Esophagus (tissue), 2 donors: ENCODE measurements around the gene STXBP1. TPM values are rescaled to one million over a fixed set of nuclear protein-coding genes. Genes with fewer than 3 reads are reported as not detected.

Experiments used
- H3K27ac ChIP-seq, 2 donors: one replicate each; pipeline ENCODE4 v1.5.1; 2013; ENCODE audit warnings: low read depth in 2 of 2, mild to moderate bottlenecking in 2 of 2, inconsistent platforms in 1 of 2, low read length in 1 of 2, moderate library complexity in 1 of 2
- H3K27me3 ChIP-seq, 2 donors: one replicate each; pipeline ENCODE4 v1.6.1; 2013; ENCODE audit warnings: low read length in 2 of 2, control low read depth in 1 of 2, mild to moderate bottlenecking in 1 of 2; ENCODE audit not compliant: insufficient read depth in 2 of 2, control insufficient read depth in 1 of 2
- H3K36me3 ChIP-seq, 2 donors: one replicate each; pipeline ENCODE4 v1.6.1; 2013; ENCODE audit warnings: low read length in 1 of 2; ENCODE audit not compliant: control insufficient read depth in 2 of 2, insufficient read depth in 2 of 2
- H3K4me1 ChIP-seq, 2 donors: one replicate each; pipeline ENCODE4 v1.6.1; 2013; ENCODE audit warnings: low read length in 1 of 2; ENCODE audit not compliant: control insufficient read depth in 2 of 2, insufficient read depth in 2 of 2
- H3K4me3 ChIP-seq, 2 donors: one replicate each; pipeline ENCODE4 v1.5.1; 2013; ENCODE audit warnings: low read length in 2 of 2, mild to moderate bottlenecking in 2 of 2, low read depth in 1 of 2, moderate library complexity in 1 of 2
- H3K9me3 ChIP-seq, 2 donors: one replicate each; pipeline ENCODE4 v1.6.1; 2013; ENCODE audit warnings: mild to moderate bottlenecking in 2 of 2, low read depth in 1 of 2, low read length in 1 of 2, moderate library complexity in 1 of 2; ENCODE audit not compliant: control insufficient read depth in 2 of 2, insufficient read depth in 1 of 2
- WGBS, 2 donors: extraction: QIAGEN DNeasy Blood & Tissue Kit; methylation state at CpG; one replicate each; pipeline ENCODE4 v1.1.7; 2013; 5-methylcytosine and 5-hydroxymethylcytosine counted together
- polyA plus RNA-seq, 2 donors: library from polyadenylated mRNA; stranded (reverse); fragments of 200-250 nt; gene quantifications; one replicate each; pipeline ENCODE4 v1.2.3, GENCODE V29; 2013
- donor health status: healthy with polysubstance abuse.
- donor health status: Bipolar disorder and iron deficiency.

Gene STXBP1
- polyA plus RNA-seq, 2 donors, result 4.7 to 7.1 TPM

DNA sequence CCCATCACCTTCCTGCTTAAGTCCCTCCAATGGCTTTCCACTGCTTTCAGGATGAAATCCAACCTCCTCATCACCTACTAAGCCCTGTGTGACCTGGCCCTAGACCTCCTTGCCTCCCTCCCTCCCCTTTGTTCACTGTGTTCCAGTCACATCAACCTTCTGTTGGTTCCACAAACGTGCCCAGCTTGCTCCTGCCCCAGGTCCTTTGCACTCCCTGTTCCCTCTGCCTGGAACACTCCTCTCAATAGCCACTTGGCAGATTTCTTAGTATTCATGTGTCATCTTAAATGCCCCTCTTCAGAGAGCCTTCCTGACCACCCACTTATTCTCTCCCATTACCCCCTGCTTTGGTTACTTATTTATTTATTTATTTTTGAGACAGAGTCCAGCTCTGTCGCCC lies 24.1 kb upstream of the STXBP1 start:
- Histone ChIP-seq H3K27me3 (no peaks in the 10 kb centered on the region), H3K4me1 (peaks cover 0 to 5% of the 10 kb centered on the region in 2 donors), H3K4me3 (no peak overlapping the region), H3K36me3 (no peaks in the 10 kb centered on the region), H3K27ac (no peak overlapping the region), H3K9me3 (no peaks in the 10 kb centered on the region)
- WGBS, 2 donors, result 73 to 77% methylated on average over 2 of the region's 2 CpGs

DNA sequence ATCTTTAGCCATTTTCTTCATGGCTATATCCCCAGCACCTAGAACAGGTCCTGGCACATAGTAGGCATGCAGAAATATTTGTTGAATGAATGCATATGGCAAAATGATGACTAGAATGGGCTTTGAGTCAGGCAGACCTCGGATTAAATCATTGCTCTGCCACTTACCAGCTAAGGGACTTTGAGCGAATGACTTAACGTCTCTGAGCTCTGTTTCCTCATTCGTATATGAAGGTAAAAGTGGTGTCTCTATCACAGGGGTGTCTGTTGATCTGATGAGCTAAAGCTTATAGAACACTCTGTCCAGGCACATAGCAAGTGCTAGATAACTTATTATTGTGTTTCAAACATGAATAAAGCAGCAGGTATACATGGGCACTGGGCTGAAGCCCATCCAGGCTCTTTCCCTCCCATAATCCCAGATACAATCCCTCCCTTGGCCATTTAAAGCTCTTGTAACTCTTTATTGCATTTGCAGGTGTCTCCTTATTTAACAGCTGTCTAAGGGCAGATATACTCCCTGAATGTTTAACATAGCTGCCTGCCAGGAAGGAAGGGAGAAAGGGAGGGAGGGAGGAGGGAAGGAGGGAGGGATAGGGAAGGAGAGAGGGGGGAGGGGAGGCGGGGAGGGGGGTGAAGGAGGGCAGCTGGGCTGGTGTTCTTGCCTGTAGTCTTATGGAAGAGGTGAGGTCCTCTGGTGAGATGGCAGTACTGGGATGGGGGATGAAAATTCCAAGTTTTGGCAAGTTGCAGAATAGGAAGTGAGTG lies 23.2 kb upstream of the STXBP1 start:
- Histone ChIP-seq H3K4me1 (peaks cover 0 to 5% of the 10 kb centered on the region in 2 donors), H3K27me3 (no peaks in the 10 kb centered on the region), H3K36me3 (no peaks in the 10 kb centered on the region), H3K27ac (no peak overlapping the region), H3K4me3 (no peak overlapping the region), H3K9me3 (no peaks in the 10 kb centered on the region)
- WGBS, 2 donors, result 54 to 56% methylated on average over 5 of the region's 5 CpGs

DNA sequence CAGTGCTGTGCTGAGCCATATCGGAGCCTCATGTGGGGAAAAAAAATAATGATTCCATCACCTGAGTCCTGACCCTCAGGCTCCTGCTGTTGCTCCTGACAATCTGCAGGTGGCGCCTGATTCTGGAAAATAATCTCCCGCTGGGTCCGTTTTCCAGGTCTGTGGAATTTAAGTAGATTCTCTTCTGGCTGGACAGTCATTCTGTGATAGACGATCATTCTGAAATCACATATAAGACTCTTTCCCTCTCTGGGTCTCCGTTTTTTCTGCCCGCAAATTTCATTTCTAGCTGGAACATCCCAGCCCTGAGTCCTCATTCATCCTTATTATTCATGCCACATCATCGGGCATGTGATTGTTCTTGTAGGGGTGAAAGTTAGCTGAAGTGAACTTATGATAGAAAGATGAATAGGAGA lies 22.1 kb upstream of the STXBP1 start:
- Histone ChIP-seq H3K4me3 (no peak overlapping the region), H3K27ac (no peak overlapping the region), H3K27me3 (no peaks in the 10 kb centered on the region), H3K9me3 (no peaks in the 10 kb centered on the region), H3K4me1 (peaks cover 0 to 5% of the 10 kb centered on the region in 2 donors), H3K36me3 (no peaks in the 10 kb centered on the region)
- WGBS, 2 donors, result 9 to 10% methylated on average over 8 of the region's 8 CpGs

DNA sequence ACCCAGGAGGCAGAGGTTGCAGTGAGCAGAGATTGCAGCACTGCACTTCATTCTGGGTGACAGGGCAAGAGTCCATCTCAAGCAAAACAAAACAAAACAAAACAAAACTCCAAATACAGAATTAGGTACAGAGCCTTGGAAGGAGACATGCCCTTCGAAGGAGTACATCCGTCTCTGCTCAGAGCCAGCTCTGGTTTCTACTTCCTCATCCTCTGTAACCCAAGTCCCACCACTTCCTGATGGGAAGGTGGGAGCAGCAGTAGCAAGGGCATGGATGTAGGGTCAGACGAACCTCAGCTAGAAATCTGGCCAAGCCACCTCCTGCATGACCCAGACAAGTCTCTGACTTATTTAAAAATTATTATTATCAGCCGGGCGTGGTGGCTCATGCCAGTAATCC lies 16.5 kb upstream of the STXBP1 start:
- H3K9me3 ChIP-seq, result no peaks in the 10 kb centered on the region
- peaks cover 0 to 3% of the 10 kb centered on the region in 2 donors for H3K4me1 ChIP-seq
- H3K27ac ChIP-seq, result no peak overlapping the region
- H3K27me3 ChIP-seq, result no peaks in the 10 kb centered on the region
- no peaks in the 10 kb centered on the region for H3K36me3 ChIP-seq
- H3K4me3 ChIP-seq, result no peak overlapping the region
- 66 to 72% methylated on average over 5 of the region's 5 CpGs for WGBS, 2 donors

DNA sequence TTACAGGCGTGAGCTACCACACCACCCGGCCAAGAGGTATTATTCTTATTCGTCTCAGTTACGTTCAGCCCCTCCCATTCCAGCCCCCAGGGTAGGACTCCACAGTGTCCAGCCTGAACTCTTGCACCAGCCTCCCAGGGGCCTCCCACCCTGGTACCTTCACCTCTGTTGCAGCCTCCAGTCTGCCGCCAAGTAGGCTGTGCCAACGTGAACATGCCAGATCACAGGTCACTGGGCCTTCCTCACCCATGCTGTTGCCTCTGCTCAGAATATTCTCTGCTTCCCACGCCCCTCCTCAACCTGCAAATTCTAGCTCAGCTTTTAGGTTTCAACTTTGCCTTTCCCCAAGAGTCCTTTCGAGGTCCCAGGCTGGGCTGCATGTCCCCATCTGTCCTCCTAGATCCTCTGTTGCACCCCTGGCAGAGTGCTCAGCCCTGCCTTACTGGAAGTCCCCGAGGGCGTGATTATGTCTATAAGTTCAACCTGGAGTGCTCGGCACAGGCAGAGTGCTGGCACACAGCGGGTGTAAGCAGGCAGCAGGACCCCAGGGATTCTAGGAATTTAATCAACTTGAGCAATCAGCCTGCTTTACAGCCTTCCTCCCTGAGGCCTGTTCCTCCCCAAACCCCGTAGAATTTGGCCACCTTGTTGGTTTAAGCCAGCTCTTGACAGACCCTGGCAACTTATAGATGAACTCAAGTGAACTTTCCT lies 13.1 kb upstream of the STXBP1 start:
- Histone ChIP-seq H3K4me1 (peaks cover 0 to 3% of the 10 kb centered on the region in 2 donors), H3K27me3 (no peaks in the 10 kb centered on the region), H3K27ac (no peak overlapping the region), H3K4me3 (no peak overlapping the region), H3K9me3 (no peaks in the 10 kb centered on the region), H3K36me3 (no peaks in the 10 kb centered on the region)
- 51 to 59% methylated on average over 13 of the region's 13 CpGs for WGBS, 2 donors

DNA sequence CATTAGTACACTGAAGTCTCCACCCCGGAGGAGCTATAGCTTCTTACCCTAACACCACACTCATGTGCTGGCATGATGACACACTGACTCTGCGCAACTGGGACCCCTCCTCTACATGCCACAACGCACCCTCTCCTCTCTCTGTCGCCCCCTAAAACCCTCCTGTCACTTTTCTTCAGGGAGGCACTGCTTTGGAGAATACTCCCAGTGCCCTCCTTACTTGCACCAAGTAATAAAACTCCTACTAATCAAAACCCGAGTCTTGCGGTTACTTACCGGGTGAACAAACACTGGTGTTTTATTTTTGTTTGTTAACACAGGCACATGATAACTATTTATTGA lies 12.6 kb upstream of the STXBP1 start:
- WGBS, 2 donors, result 62 to 63% methylated on average over 7 of the region's 7 CpGs
- Histone ChIP-seq H3K36me3 (no peaks in the 10 kb centered on the region), H3K27me3 (no peaks in the 10 kb centered on the region), H3K9me3 (no peaks in the 10 kb centered on the region), H3K27ac (no peak overlapping the region), H3K4me1 (peaks cover 0 to 3% of the 10 kb centered on the region in 2 donors), H3K4me3 (no peak overlapping the region)

DNA sequence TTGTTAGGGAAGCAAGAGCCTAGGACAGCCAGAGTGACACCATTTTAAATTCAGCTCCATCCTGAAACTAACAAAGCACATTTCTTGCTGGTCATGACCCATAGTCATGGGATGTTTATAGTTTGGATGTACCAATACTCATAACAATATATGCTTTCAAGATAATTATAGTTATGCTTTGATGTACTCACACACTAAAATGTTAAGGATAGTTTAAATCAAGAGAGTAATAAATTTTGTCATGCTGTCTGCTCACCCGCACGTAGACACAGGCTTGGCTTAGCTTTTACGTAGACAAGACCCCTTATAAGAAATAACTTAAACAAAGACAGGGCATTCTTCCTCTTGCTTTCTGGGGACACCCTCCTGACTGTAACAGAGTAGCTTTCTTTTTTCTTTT lies 8.9 kb upstream of the STXBP1 start:
- WGBS, 2 donors, result 82 to 90% methylated on average over 3 of the region's 3 CpGs
- no peaks in the 10 kb centered on the region for H3K27me3 ChIP-seq

DNA sequence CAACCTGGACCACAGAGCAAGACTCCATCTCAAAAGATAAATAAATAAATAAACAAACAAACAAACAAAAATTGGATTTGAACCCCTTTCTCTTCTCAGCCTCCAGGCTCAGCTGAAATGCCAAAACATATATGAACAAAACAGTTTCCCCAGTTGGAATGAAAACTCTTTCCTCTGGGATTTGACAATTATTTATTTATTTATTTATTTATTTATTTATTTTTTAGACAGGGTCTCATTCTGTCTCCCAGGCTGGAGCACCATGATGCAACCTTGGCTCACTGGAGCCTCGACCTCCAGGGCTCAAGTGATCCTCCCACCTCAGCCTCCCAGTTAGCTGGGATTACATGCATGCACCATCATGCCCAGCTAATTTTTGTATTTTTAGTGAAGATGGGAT lies 6.0 kb upstream of the STXBP1 start:
- Histone ChIP-seq H3K4me1 (peaks cover 6 to 9% of the 10 kb centered on the region in 2 donors), H3K27ac (no peak overlapping the region), H3K36me3 (no peaks in the 10 kb centered on the region), H3K9me3 (no peaks in the 10 kb centered on the region), H3K27me3 (no peaks in the 10 kb centered on the region), H3K4me3 (no peak overlapping the region)
- WGBS, 2 donors, result 79 to 85% methylated on average over 1 of the region's 1 CpG

More for the DNA sequence above, 8.9 kb upstream of the STXBP1 start:
- H3K9me3 ChIP-seq, result no peaks in the 10 kb centered on the region
- H3K4me3 ChIP-seq, result no peak overlapping the region
- H3K36me3 ChIP-seq, result no peaks in the 10 kb centered on the region
- no peak overlapping the region for H3K27ac ChIP-seq
- H3K4me1 ChIP-seq, result peaks cover 2 to 6% of the 10 kb centered on the region in 2 donors

DNA sequence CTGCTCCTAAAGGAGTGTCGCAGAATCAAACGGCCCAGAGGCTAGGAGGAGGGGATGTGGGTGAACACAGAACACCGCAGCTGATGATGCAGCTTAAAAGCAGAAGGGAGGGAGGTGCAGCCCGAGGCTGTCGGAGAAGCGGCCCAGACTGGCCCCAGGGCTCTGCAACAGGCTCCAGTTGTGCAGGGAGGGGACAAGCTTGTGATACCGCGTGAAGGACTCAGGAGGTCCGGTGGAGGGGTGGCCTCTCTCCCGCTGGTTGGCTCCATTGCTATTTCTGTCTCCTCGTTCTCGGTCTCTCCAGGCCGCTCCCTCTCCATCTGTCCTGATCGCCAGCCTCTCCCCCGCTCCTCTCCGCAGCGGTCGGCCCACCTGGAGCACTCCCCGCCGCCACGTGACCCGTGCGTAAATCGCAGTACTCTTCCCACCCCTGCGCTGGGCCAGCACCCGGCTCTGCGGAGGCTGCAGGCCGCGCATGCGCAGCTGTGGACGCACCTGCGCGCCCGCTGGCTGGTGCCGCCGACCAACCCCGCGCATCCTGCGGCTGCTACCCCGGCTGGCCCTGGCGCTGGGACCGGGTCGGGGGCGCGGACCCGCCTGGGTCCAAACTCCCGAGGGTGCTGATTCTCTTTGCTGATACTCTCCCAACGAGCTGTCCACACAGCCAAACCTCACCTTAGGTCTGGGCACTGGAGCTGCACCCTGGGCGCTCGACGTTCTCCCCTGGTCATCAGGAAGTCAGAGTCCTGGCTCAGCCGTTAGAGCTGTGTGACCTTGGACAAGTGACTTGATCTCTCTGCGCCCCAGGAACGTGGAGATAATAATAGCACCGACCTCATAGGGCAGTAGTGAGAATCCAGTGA lies 3.7 kb upstream of the STXBP1 start:
- H3K27ac ChIP-seq, result peak overlapping the region in 1 of 2 donors; percentile 57
- peak overlapping the region; percentile 38 to 39 for H3K4me3 ChIP-seq
- H3K27me3 ChIP-seq, result no peaks in the 10 kb centered on the region

More for the DNA sequence above, 3.7 kb upstream of the STXBP1 start:
- WGBS, 2 donors, result 1 to 3% methylated on average over 52 to 55 of the region's 55 CpGs
- Histone ChIP-seq H3K4me1 (peaks cover 6 to 13% of the 10 kb centered on the region in 2 donors), H3K36me3 (no peaks in the 10 kb centered on the region), H3K9me3 (no peaks in the 10 kb centered on the region)
